ENCODE measurements around the gene NDUFB11. TPM values are rescaled to one million over a fixed set of nuclear protein-coding genes. Genes with fewer than 3 reads are reported as not detected.

Gene NDUFB11
- total RNA-seq, 1 experiment from 2014 or later = 258 TPM

- DNase-seq (no peak), ATAC-seq (no peak)
- H4K20me1 ChIP-seq (ENCODE audit: low read length) = peaks cover 32% of the 10 kb centered on the region
- CTCF ChIA-PET = no interaction called here
- no peak overlapping the region for H3K27ac ChIP-seq (ENCODE audit: low read length)
- no peak overlapping the region for H3K9ac ChIP-seq (ENCODE audit: low read length)
- H3K9me2 ChIP-seq (replicated peaks; ENCODE audit: low read length) = no peaks in the 10 kb centered on the region
- H3K9me3 ChIP-seq (ENCODE audit: low read length) = no peaks in the 10 kb centered on the region
- H3F3A ChIP-seq (ENCODE audit: low read length, unreplicated experiment) = no peaks in the 10 kb centered on the region
- H3K4me1 ChIP-seq (ENCODE audit: insufficient read depth, low read length) = peaks cover 25% of the 10 kb centered on the region
- TF ChIP-seq EZH2phosphoT487 (IDR thresholded peaks at IDR 0.05; ENCODE audit: borderline replicate concordance, low read length) = no peak
- TF ChIP-seq, protein P1, sequence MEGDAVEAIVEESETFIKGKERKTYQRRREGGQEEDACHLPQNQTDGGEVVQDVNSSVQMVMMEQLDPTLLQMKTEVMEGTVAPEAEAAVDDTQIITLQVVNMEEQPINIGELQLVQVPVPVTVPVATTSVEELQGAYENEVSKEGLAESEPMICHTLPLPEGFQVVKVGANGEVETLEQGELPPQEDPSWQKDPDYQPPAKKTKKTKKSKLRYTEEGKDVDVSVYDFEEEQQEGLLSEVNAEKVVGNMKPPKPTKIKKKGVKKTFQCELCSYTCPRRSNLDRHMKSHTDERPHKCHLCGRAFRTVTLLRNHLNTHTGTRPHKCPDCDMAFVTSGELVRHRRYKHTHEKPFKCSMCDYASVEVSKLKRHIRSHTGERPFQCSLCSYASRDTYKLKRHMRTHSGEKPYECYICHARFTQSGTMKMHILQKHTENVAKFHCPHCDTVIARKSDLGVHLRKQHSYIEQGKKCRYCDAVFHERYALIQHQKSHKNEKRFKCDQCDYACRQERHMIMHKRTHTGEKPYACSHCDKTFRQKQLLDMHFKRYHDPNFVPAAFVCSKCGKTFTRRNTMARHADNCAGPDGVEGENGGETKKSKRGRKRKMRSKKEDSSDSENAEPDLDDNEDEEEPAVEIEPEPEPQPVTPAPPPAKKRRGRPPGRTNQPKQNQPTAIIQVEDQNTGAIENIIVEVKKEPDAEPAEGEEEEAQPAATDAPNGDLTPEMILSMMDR (conservative IDR thresholded peaks at IDR 0.05; ENCODE audit: low read depth, low read length) = no peak
- no TSS peak for BruUV-seq (replicated peaks)
- H3K27me3 ChIP-seq (ENCODE audit: low read length) = no peaks in the 10 kb centered on the region
- peak overlapping the region; percentile 93 for H3K4me2 ChIP-seq (ENCODE audit: low read length)
- H3K4me3 ChIP-seq (ENCODE audit: low read length) = peak overlapping the region; percentile 98
- intact Hi-C loops (cut with micrococcal nuclease) = no loop called here
- peaks cover 93% of the 10 kb centered on the region for H3K79me2 ChIP-seq (ENCODE audit: low read length)
- H3K36me3 ChIP-seq (ENCODE audit: low read depth, low read length) = peaks cover 17% of the 10 kb centered on the region; the same call in 1 of the 2 replicates
- H2AFZ ChIP-seq (ENCODE audit: low read length) = no peak overlapping the region
- POLR2A ChIA-PET (ENCODE audit: unreplicated experiment) = no interaction called here
Measured at GRCh38 chrX:47146936-47147859, 2.7 kb upstream of the NDUFB11 start.

DNA sequence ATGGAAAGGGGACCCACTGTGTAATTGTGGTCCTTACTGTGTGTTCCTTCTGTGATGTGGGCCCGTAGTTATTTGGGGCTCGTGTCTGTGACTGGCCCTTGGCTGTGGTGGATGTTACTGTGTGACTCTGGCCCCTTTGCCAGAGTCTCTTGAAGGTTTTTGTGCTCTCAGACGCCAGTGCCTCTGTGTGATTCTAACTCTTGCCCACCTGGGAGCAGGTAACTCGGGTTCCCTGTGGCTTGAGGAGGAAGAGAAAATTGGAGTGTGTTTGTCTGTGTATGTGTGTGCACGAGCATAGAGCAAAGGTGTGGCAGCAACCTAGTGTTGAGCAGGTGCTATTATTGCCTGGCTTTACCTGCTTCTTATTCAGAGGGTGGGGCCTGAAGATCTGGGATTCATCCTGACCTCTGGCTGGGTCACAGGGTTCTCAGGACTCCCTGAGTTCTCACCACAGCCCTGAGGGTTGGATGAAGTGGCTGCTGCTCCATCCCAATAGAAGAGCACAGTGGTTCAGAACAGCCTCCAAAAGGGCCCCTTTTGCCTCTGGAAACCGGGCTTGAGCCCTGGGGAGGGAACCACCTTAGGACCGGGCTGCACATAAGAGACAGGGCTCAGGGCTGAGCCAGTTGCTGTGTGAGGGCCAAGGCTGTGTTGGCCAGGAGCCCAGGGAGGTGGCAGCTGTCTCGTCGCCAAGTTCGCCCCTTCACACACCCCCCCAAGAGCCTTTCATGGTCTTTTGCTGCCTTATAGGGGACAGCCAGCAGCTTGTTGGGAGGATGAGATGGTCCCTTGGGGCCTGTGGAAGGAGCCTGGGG lies 1.8 kb upstream of the NDUFB11 start:
- BruUV-seq (replicated peaks) = no TSS peak
- DNase-seq = no peak
- peaks cover 25% of the 10 kb centered on the region for H3K4me1 ChIP-seq (ENCODE audit: insufficient read depth, low read length)
- H3F3A ChIP-seq (ENCODE audit: low read length, unreplicated experiment) = no peaks in the 10 kb centered on the region
- peak overlapping the region; percentile 93 for H3K4me2 ChIP-seq (ENCODE audit: low read length)
- no peak for ATAC-seq
- H3K4me3 ChIP-seq (ENCODE audit: low read length) = peak overlapping the region; percentile 98
- no peaks in the 10 kb centered on the region for H3K9me2 ChIP-seq (replicated peaks; ENCODE audit: low read length)
- no peak overlapping the region for H3K27ac ChIP-seq (ENCODE audit: low read length)
- H3K79me2 ChIP-seq (ENCODE audit: low read length) = peaks cover 87% of the 10 kb centered on the region
- H3K27me3 ChIP-seq (ENCODE audit: low read length) = no peaks in the 10 kb centered on the region
- H4K20me1 ChIP-seq (ENCODE audit: low read length) = peaks cover 32% of the 10 kb centered on the region
- peaks cover 19% of the 10 kb centered on the region; the same call in 1 of the 2 replicates for H3K36me3 ChIP-seq (ENCODE audit: low read depth, low read length)
- POLR2A ChIA-PET (ENCODE audit: unreplicated experiment) = no interaction called here
- no peak for TF ChIP-seq EZH2phosphoT487 (IDR thresholded peaks at IDR 0.05; ENCODE audit: borderline replicate concordance, low read length)
- TF ChIP-seq, protein P1 (conservative IDR thresholded peaks at IDR 0.05; ENCODE audit: low read depth, low read length) = no peak
- no peak for TF ChIP-seq EZH2 (IDR thresholded peaks at IDR 0.05; ENCODE audit: low read length, unreplicated experiment)
- intact Hi-C loops (cut with micrococcal nuclease) = no loop called here
- no peaks in the 10 kb centered on the region for H3K9me3 ChIP-seq (ENCODE audit: low read length)
- no peak overlapping the region for H2AFZ ChIP-seq (ENCODE audit: low read length)
- H3K9ac ChIP-seq (ENCODE audit: low read length) = peak overlapping the region; percentile 97
- CTCF ChIA-PET = no interaction called here

Data from PC-3 (cell line).